Stimulated activated CD4-positive, alpha-beta T cell treated with anti-CD3 and anti-CD28 coated beads, Interleukin-12 subunit alpha, Interleukin-12 subunit beta, amount 100 ng/mL, for 48 hours (primary cell): ENCODE data around the gene TEC.
"Not testable (repeated sequence)": the region's sequence is repeated elsewhere in the genome, so short reads cannot be mapped to it uniquely, and the experiment has no call there.

Experiments
- DNase-seq, 3 donors: peaks; one replicate each; pipeline ENCODE4 v3.0.0-alpha.2; 2020; ENCODE audit warnings: low read depth in 2 of 3, low spot score in 1 of 3

The TEC gene

GRCh38 chr4:48167538-48168263, 101.9 kb downstream of the TEC start:
- DNase-seq = no peak

- DNase-seq = not testable (repeated sequence)
Observed at GRCh38 chr4:48164561-48164960, 105.1 kb downstream of the TEC start.

GRCh38 chr4:48163746-48164145, 105.9 kb downstream of the TEC start:
- DNase-seq = no peak

- DNase-seq = no peak
Observed at GRCh38 chr4:48162162-48162561, 107.5 kb downstream of the TEC start.

GRCh38 chr4:48157271-48157670, 112.4 kb downstream of the TEC start:
- no peak for DNase-seq

GRCh38 chr4:48156423-48156822, 113.2 kb downstream of the TEC start:
- no peak for DNase-seq

- DNase-seq = no peak
Observed at GRCh38 chr4:48153791-48154550, 115.7 kb downstream of the TEC start.

- no peak for DNase-seq
Observed at GRCh38 chr4:48152259-48152658, 117.4 kb downstream of the TEC start.

GRCh38 chr4:48149827-48150370, 119.7 kb downstream of the TEC start:
- DNase-seq = no peak

GRCh38 chr4:48147621-48148020, 122.0 kb downstream of the TEC start:
- no peak for DNase-seq

GRCh38 chr4:48141048-48141447, 128.6 kb downstream of the TEC start:
- no peak for DNase-seq

- no peak for DNase-seq
Observed at GRCh38 chr4:48139691-48140090, 129.9 kb downstream of the TEC start.

- DNase-seq = no peak
Observed at GRCh38 chr4:48138936-48139335, 130.7 kb downstream of the TEC start.

- no peak for DNase-seq
Observed at GRCh38 chr4:48138511-48138910, 131.1 kb downstream of the TEC start.

- DNase-seq = no peak
Observed at GRCh38 chr4:48137846-48138245, 131.8 kb downstream of the TEC start.

GRCh38 chr4:48134081-48134480, 135.6 kb downstream of the TEC start, which contains the start of gene TXK:
TXK (minus strand) TSS chr4:48134250; CDS start chr4:48134170, 80 bp downstream.
- no peak for DNase-seq

GRCh38 chr4:48133669-48134068, 136.0 kb downstream of the TEC start:
- no peak for DNase-seq

- DNase-seq = no peak
Observed at GRCh38 chr4:48131736-48132135, 137.9 kb downstream of the TEC start.

- DNase-seq = no peak
Observed at GRCh38 chr4:48130100-48130499, 139.5 kb downstream of the TEC start.

- DNase-seq = peak in 2 of 3 donors; percentile 27 to 40
Observed at GRCh38 chr4:48129307-48130014, 140.2 kb downstream of the TEC start.

GRCh38 chr4:48127682-48128404, 141.8 kb downstream of the TEC start:
- DNase-seq = peak; percentile 68 to 77 (median 68)
